Adrenal gland (tissue), 12 donors: Measurements from ENCODE around the gene SMIM14. TPM values are rescaled to one million over a fixed set of nuclear protein-coding genes. Genes with fewer than 3 reads are reported as not detected.
A peak's percentile ranks its signal among the peaks of the same experiment; 100 is the strongest.
"Not testable (repeated sequence)": the region's sequence is repeated elsewhere in the genome, so short reads cannot be mapped to it uniquely, and the experiment has no call there.

Experiments
- DNase-seq, 7 donors: peaks; one replicate each; pipeline ENCODE4 v3.0.0-alpha.2; 2019 to 2020
- H3K27ac ChIP-seq, 5 donors: fragments of 200-600 bp; sonication (generic) in 4 of 5; 1 replicate in 3 of 5; 2 replicates in 2 of 5; pipeline versions ENCODE4 v1.5.1 to v1.8.0; 2016 to 2020; ENCODE audit warnings: mild to moderate bottlenecking in 1 of 5
- H3K27me3 ChIP-seq: fragments of 200-600 bp; 2 replicates; pipeline ENCODE4 v1.8.0; 2021
- H3K36me3 ChIP-seq, 2 donors: fragments of 200-600 bp; replicated peaks in 1 of 2; 1 replicate in 1 of 2; 2 replicates in 1 of 2; pipeline versions ENCODE4 v1.5.1 to v1.8.0; 2018 to 2022
- H3K4me1 ChIP-seq, 2 donors: fragments of 200-600 bp; replicated peaks in 1 of 2; 1 replicate in 1 of 2; 2 replicates in 1 of 2; pipeline versions ENCODE4 v1.5.1 to v1.8.0; 2018 to 2021
- H3K4me3 ChIP-seq, 4 donors: fragments of 200-600 bp; sonication (generic) in 3 of 4; one replicate each; pipeline ENCODE4 v1.5.1; 2016 to 2018
- H3K9me3 ChIP-seq, 3 donors: fragments of 200-600 bp; sonication (generic) in 1 of 3; replicated peaks in 1 of 3; 1 replicate in 2 of 3; 2 replicates in 1 of 3; pipeline versions ENCODE4 v1.5.1 to v1.8.0; 2016 to 2021
- POLR2A ChIP-seq, 2 donors: fragments of 450-650 bp; IDR thresholded peaks; one replicate each; pipeline ENCODE4 v1.6.1; 2017; ENCODE audit warnings: antibody characterized with exemption in 2 of 2, mild to moderate bottlenecking in 2 of 2, moderate library complexity in 1 of 2
- WGBS, 4 donors: extraction: QIAGEN DNeasy Blood & Tissue Kit in 2 of 4; methylation state at CpG; one replicate each; pipeline versions ENCODE4 v1.1.5 to v1.1.7; 2013 to 2017; 5-methylcytosine and 5-hydroxymethylcytosine counted together
- intact Hi-C, 2 donors: fragments of 100-400 bp; cut with DNase I; formaldehyde crosslinking; loops; one replicate each; pipeline versions ENCODE4 v1.14.1 to v1.15.0; 2022 to 2023
- polyA plus RNA-seq, 3 donors: library from polyadenylated mRNA; stranded (reverse); fragments of 200-250 nt in 2 of 3; fragments of 350-450 nt in 1 of 3; fragmentation: Illumina TruSeq in 1 of 3; extraction: RNeasy Lipid Tissue Mini Kit (QIAGEN cat#74804) in 1 of 3; gene quantifications; one replicate each; pipeline ENCODE4 v1.2.3, GENCODE V29; 2013 to 2014
- total RNA-seq, 9 donors: library from RNA; depleted of rRNA in 4 of 9; stranded (reverse); fragments of >200 nt in 4 of 9; fragments of 120-200 nt in 1 of 9; fragmentation: NEBNext Ultra II Directional in 1 of 9; extraction: Animal tissue kit (Norgen Biotek cat#: 25700) in 1 of 9; gene quantifications; one replicate each; pipeline versions ENCODE4 v1.1.0 to v1.2.4, GENCODE V29; 2013 to 2023
- TF ChIP-seq, protein P1 (sequence below), 6 experiments: fragments of 450-650 bp in 4 of 6; fragments of 200-600 bp in 2 of 6; sonication (generic) in 1 of 6; IDR thresholded peaks; 1 replicate in 5 of 6; 2 replicates in 1 of 6; pipeline versions ENCODE4 v1.5.1 to v1.8.0; 2016 to 2021; ENCODE audit warnings: antibody characterized with exemption in 6 of 6, mild to moderate bottlenecking in 2 of 6, moderate library complexity in 1 of 6
- donor health status: healthy with polysubstance abuse.
- donor health status: Bipolar disorder and iron deficiency.
- donor health status: DM: yes; HTN: yes; CAD: no.
- donor health status: DM: no; HTN: no; CAD: no.
- donor health status: DM: no; HTN: no; CAD: no.
- donor health status: DM: yes; HTN: yes; CAD: no.

SMIM14 gene
- total and polyA plus RNA-seq, 12 donors, result 24.1 to 160 (median 119) TPM

DNA sequence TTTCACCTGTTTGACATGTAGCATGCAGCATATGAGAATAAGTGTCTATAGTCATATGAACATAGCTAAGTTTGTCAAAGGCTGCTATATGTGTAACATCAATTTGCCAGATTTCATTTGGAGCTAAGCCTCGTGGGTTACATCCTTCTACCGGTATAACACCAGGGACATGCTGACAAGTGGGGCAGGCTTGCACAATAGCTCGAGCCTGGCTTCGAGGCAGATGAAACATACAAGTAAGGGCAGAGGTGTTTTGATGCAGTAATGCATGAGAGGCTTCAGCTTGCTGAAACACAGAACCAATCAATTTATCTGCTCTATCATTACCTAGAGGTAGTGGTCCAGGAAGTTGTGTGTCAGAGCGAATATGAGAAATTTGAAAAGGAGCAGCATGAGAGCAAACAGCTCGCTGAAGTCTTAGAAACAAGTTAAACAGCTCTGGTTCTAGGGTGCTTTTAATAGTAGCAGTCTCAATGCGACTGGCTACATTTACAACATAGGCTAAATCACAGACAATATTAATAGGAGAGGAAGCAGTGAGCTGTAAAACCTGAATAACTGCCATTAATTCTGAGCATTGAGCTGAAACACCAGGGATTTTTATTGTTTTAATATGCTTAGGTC is 96.6 kb downstream of the SMIM14 start:
- Histone ChIP-seq H3K4me1 (peaks cover 0 to 10% of the 10 kb centered on the region in 2 donors), H3K4me3 (no peak overlapping the region), H3K36me3 (no peaks in the 10 kb centered on the region), H3K27me3 (no peaks in the 10 kb centered on the region), H3K9me3 (no peaks in the 10 kb centered on the region), H3K27ac (no peak overlapping the region)
- DNase-seq, result peak in 3 of 7 donors; percentile 31 to 66 (median 42)
- TF ChIP-seq, protein P1, sequence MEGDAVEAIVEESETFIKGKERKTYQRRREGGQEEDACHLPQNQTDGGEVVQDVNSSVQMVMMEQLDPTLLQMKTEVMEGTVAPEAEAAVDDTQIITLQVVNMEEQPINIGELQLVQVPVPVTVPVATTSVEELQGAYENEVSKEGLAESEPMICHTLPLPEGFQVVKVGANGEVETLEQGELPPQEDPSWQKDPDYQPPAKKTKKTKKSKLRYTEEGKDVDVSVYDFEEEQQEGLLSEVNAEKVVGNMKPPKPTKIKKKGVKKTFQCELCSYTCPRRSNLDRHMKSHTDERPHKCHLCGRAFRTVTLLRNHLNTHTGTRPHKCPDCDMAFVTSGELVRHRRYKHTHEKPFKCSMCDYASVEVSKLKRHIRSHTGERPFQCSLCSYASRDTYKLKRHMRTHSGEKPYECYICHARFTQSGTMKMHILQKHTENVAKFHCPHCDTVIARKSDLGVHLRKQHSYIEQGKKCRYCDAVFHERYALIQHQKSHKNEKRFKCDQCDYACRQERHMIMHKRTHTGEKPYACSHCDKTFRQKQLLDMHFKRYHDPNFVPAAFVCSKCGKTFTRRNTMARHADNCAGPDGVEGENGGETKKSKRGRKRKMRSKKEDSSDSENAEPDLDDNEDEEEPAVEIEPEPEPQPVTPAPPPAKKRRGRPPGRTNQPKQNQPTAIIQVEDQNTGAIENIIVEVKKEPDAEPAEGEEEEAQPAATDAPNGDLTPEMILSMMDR (IDR thresholded peaks at IDR 0.05), result no peak
- TF ChIP-seq POLR2A (IDR thresholded peaks at IDR 0.05), result no peak
- 53 to 68% (median 62%) methylated on average over 7 of the region's 7 CpGs for WGBS, 4 donors
- intact Hi-C loops, result no loop called here

DNA sequence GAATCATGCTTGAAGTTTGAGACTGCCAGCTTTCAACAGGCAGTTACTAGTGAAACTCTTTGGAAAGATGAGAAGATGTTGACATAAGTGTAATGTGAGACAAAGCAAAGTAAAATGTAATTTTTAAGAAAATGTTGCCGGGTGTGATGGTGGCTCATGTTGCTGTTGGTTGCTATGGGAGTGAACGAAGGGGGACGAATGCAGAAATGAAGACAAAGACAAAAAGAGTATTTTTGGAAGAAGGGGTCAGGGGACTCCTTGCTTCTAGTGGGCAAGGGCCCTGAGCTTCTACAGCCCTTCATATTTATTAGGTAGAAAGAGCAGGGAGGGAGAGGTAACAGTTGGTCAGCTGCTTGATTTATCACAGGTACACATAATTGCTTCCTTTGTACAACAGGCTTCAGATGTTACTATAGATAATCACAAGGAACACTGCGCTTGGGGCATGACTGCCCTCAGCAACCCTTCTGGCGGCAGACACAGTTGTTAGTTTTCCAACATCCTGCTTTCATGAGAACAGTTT is 99.5 kb downstream of the SMIM14 start:
- peak in 1 of 7 donors; percentile 71 for DNase-seq
- 84 to 88% (median 86%) methylated on average over 5 of the region's 5 CpGs for WGBS, 4 donors

DNA sequence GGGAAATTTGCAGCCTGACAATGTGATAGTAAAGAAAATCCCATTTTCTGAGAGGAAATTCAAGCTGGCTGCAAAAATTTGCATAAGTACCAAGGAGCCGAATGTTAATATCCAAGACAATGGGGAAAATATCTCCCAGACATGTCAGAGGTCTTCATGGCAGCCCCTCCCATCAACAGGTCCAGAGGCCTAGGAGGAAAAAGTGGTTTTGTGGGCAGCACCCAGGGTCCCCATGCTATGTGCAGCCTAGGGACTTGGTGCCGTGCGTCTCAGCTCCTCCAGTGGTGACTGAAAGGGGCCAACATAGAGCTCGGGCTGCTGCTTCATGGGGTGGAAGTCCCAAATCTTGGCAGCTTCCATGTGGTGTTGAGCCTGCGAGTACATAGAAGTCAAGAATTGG is 105.1 kb downstream of the SMIM14 start:
- Histone ChIP-seq H3K4me3 (no peak overlapping the region), H3K27ac (no peak overlapping the region), H3K27me3 (no peaks in the 10 kb centered on the region), H3K9me3 (no peaks in the 10 kb centered on the region), H3K4me1 (peaks cover 0 to 6% of the 10 kb centered on the region in 2 donors), H3K36me3 (no peaks in the 10 kb centered on the region)
- TF ChIP-seq, protein P1 (IDR thresholded peaks at IDR 0.05), result no peak
- TF ChIP-seq POLR2A (IDR thresholded peaks at IDR 0.05), result no peak
- 97 to 98% (median 98%) methylated on average over 3 to 5 of the region's 5 CpGs for WGBS, 4 donors
- intact Hi-C loops, result no loop called here
- no peak for DNase-seq

More for the DNA sequence above, 99.5 kb downstream of the SMIM14 start:
- no peak for TF ChIP-seq POLR2A (IDR thresholded peaks at IDR 0.05)
- TF ChIP-seq, protein P1 (IDR thresholded peaks at IDR 0.05), result no peak
- Histone ChIP-seq H3K27ac (no peak overlapping the region), H3K9me3 (no peaks in the 10 kb centered on the region), H3K36me3 (no peaks in the 10 kb centered on the region), H3K4me1 (peaks cover 0 to 9% of the 10 kb centered on the region in 2 donors), H3K4me3 (no peak overlapping the region), H3K27me3 (no peaks in the 10 kb centered on the region)
- intact Hi-C loops, result no loop called here

DNA sequence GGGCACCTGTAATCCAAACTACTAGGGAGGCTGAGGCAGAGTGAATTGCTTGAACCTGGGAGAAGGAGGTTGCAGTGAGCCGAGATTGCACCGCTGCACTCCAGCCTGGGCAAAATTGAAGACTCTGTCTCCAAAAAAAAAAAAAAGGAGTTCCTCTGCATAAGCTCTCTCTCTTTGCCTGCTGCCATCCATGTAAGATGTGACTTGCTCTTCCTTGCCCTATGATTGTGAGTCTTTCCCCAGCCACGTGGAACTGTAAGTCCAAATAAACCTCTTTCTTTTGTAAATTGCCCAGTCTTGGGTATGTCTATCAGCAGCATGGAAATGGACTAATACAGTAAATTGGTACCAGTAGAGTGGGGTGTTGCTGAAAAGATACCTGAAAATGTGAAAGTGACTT is 106.4 kb downstream of the SMIM14 start:
- peaks cover 0 to 10% of the 10 kb centered on the region in 2 donors for H3K4me1 ChIP-seq
- H3K27me3 ChIP-seq, H3K4me3 ChIP-seq, H3K36me3 ChIP-seq, H3K27ac ChIP-seq, H3K9me3 ChIP-seq, DNase-seq, intact Hi-C loops: not testable (repeated sequence)
- 76 to 85% (median 81%) methylated on average over 3 of the region's 3 CpGs for WGBS, 4 donors

DNA sequence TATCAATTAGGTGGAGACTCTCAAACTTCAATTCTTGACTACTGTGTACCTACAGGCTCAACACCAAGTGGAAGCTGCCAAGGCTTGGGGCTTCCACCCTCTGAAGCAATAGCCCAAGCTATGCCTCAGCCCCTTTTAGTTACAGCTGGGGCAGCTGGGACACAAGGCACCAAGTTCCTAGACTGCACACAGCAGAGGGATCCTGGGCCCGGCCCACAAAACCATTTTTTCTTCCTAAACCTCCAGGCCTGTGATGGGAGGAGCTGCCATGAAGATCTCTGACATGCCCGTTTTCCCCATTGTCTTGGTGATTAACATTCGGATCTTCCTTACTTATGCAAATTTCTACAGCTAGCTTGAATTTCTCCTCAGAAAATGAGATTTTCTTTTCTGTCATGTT is 108.0 kb downstream of the SMIM14 start:
- no peak for TF ChIP-seq POLR2A (IDR thresholded peaks at IDR 0.05)
- WGBS, 4 donors, result 95 to 100% (median 97%) methylated on average over 3 of the region's 3 CpGs
- peaks cover 0 to 21% of the 10 kb centered on the region in 2 donors for H3K4me1 ChIP-seq
- intact Hi-C loops, result no loop called here
- H3K4me3 ChIP-seq, result no peak overlapping the region
- H3K27me3 ChIP-seq, result no peaks in the 10 kb centered on the region
- no peak for DNase-seq
- no peaks in the 10 kb centered on the region for H3K9me3 ChIP-seq
- no peak overlapping the region for H3K27ac ChIP-seq
- no peaks in the 10 kb centered on the region for H3K36me3 ChIP-seq
